Measurements from ENCODE around the gene KIFC3. TPM values are rescaled to one million over a fixed set of nuclear protein-coding genes. Genes with fewer than 3 reads are reported as not detected.
A peak's percentile ranks its signal among the peaks of the same experiment; 100 is the strongest.
"Not testable (repeated sequence)": the region's sequence is repeated elsewhere in the genome, so short reads cannot be mapped to it uniquely, and the experiment has no call there.

The KIFC3 gene, protein sequence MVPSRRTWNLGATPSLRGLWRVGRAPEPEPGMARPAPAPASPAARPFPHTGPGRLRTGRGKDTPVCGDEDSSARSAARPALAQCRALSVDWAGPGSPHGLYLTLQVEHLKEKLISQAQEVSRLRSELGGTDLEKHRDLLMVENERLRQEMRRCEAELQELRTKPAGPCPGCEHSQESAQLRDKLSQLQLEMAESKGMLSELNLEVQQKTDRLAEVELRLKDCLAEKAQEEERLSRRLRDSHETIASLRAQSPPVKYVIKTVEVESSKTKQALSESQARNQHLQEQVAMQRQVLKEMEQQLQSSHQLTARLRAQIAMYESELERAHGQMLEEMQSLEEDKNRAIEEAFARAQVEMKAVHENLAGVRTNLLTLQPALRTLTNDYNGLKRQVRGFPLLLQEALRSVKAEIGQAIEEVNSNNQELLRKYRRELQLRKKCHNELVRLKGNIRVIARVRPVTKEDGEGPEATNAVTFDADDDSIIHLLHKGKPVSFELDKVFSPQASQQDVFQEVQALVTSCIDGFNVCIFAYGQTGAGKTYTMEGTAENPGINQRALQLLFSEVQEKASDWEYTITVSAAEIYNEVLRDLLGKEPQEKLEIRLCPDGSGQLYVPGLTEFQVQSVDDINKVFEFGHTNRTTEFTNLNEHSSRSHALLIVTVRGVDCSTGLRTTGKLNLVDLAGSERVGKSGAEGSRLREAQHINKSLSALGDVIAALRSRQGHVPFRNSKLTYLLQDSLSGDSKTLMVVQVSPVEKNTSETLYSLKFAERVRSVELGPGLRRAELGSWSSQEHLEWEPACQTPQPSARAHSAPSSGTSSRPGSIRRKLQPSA
- under 1 TPM in 1 of 2 experiments, not detected in 1; 0.47 TPM for total RNA-seq

DNA sequence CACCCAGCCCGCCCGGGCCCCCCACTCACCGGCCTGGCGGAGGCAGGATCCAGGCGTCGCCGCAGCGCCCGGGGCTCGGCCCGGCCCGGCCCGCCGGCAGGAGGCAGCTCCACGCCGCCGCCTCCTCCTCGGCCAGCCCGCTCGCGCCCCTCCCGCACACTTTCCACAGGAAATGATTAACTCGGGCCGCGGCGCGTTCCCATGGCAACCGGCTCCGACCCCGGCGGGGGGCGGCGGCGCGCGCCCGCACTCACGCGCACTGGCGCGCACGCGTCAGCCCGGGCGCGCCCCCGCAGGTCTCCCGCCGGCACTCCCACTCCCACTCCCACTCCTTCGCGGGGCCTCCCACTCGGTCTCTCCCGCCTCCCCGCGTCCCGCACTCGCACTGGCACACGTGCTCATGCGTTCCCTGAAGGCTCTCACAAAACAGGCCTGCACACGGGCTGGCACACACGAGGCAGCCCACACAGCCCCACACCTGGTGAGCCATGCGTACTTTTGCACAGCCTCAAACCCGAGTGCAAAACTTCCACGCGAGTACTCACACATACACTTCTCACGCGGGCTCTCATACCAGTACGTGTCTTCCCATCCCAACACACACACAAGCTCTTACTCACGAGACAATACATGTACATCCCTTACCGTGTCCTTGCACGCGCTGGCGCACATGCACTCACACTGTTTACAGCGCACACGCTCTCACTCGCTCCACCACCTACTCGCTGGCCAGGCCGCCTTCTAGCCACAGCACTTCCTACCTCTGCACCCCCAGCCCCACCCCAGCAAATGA is at the start of gene KIFC3:
KIFC3 (minus strand) TSS at position 151 of the 793 bp plus-strand sequence. CDS start 4,248 bp downstream, outside the sequence.
- H3K27ac Mint-ChIP-seq: peak within 1 kb of the TSS; percentile 51
- H3K9me3 Mint-ChIP-seq (ENCODE audit: low read depth): no peaks in the 10 kb centered on the region
- ATAC-seq (peak; percentile 81), DNase-seq (peak; percentile 84)
- peaks cover 62% of the 10 kb centered on the region for H3K27me3 Mint-ChIP-seq
- CTCF ChIA-PET: interaction anchor here (4.3 kb wide), 1 partner anchor 8 kb away, joined by 29 read pairs; no protein-coding TSS in a partner anchor
- H3K36me3 Mint-ChIP-seq: no peaks in the 10 kb centered on the region
- peak within 1 kb of the TSS; percentile 69 for H3K4me3 Mint-ChIP-seq
- peaks cover 28% of the 10 kb centered on the region for H3K4me1 Mint-ChIP-seq

GRCh38 chr16:57848181-57848580 is 45.9 kb upstream of the KIFC3 start:
- Mint-ChIP-seq H3K4me3 (no peak overlapping the region), H3K36me3 (no peaks in the 10 kb centered on the region), H3K9me3 (ENCODE audit: low read depth) (no peaks in the 10 kb centered on the region), H3K27ac (no peak overlapping the region), H3K27me3 (peaks cover 23% of the 10 kb centered on the region), H3K4me1 (no peaks in the 10 kb centered on the region)
- ATAC-seq (no peak), DNase-seq (no peak)
- CTCF ChIA-PET: interaction anchor here (0.6 to 0.8 kb wide), 2 partner anchors 21 to 58 kb away, joined by 3 read pairs; no protein-coding TSS in a partner anchor

- H3K9me3 Mint-ChIP-seq (ENCODE audit: low read depth); H3K4me3 Mint-ChIP-seq; ATAC-seq; DNase-seq; CTCF ChIA-PET; H3K27ac Mint-ChIP-seq; H3K4me1 Mint-ChIP-seq; H3K36me3 Mint-ChIP-seq: not testable (repeated sequence)
- H3K27me3 Mint-ChIP-seq: peaks cover 17% of the 10 kb centered on the region
These were observed 44.6 kb upstream of the KIFC3 start for GRCh38 chr16:57846931-57847330.

GRCh38 chr16:57846078-57846697 is 43.9 kb upstream of the KIFC3 start:
- Mint-ChIP-seq H3K36me3 (no peaks in the 10 kb centered on the region), H3K4me3 (no peak overlapping the region), H3K27me3 (peaks cover 14% of the 10 kb centered on the region), H3K27ac (no peak overlapping the region), H3K4me1 (no peaks in the 10 kb centered on the region), H3K9me3 (ENCODE audit: low read depth) (no peaks in the 10 kb centered on the region)
- CTCF ChIA-PET: no interaction called here
- no peak for ATAC-seq
- no peak for DNase-seq

DNA sequence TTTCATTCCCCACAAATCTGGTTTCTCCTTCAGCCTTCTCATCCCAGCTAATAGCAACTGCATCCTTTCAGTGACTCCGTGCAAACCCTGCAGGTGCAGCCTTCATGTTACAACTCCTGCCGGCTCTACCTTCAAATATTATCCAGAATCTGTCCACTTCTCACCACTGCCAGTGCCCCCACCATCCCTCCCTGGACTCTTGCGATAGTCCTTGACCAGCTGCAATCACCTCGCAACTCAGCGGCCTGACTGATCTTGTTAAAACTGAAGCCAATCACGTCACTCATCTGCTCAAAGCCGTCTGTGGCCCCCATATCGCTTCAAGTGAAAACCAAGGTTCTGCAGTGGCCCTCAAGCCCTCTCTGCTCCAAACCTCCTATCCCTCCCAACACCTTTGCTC is 42.8 kb upstream of the KIFC3 start:
- H3K4me3 Mint-ChIP-seq: no peak overlapping the region
- H3K36me3 Mint-ChIP-seq: no peaks in the 10 kb centered on the region
- H3K27ac Mint-ChIP-seq: no peak overlapping the region
- no peaks in the 10 kb centered on the region for H3K9me3 Mint-ChIP-seq (ENCODE audit: low read depth)
- peaks cover 9% of the 10 kb centered on the region for H3K27me3 Mint-ChIP-seq
- DNase-seq (no peak), ATAC-seq (no peak)
- H3K4me1 Mint-ChIP-seq: no peaks in the 10 kb centered on the region
- CTCF ChIA-PET: no interaction called here

- Mint-ChIP-seq H3K9me3 (ENCODE audit: low read depth) (no peaks in the 10 kb centered on the region), H3K4me1 (no peaks in the 10 kb centered on the region), H3K27me3 (peaks cover 9% of the 10 kb centered on the region), H3K36me3 (no peaks in the 10 kb centered on the region), H3K27ac (no peak overlapping the region), H3K4me3 (no peak overlapping the region)
- CTCF ChIA-PET: no interaction called here
- DNase-seq: no peak
- ATAC-seq: no peak
These were observed 42.2 kb upstream of the KIFC3 start for GRCh38 chr16:57844416-57845030.

DNA sequence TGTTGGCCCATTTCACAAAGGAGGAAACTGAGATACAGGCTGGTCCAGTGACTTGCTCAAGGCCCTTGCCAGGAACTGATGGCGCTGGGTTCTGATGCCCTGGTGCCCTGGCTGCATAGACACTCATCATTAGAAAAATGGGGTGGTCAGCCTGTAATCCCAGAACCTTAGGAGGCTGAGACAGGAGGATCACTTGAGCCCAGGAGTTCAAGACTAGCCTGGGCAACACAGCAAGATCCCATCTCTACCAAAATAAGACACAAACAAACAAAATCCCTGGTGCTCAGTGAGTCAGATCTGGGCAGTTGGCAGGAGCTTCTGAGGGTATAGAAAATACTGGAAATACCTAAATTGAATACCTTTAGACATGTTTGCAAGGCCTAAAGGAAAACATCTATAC is 41.1 kb upstream of the KIFC3 start:
- no peak overlapping the region for H3K27ac Mint-ChIP-seq
- no peaks in the 10 kb centered on the region for H3K9me3 Mint-ChIP-seq (ENCODE audit: low read depth)
- CTCF ChIA-PET: no interaction called here
- peaks cover 4% of the 10 kb centered on the region for H3K27me3 Mint-ChIP-seq
- H3K4me1 Mint-ChIP-seq: no peaks in the 10 kb centered on the region
- no peak overlapping the region for H3K4me3 Mint-ChIP-seq
- DNase-seq (no peak), ATAC-seq (no peak)
- no peaks in the 10 kb centered on the region for H3K36me3 Mint-ChIP-seq

- no peaks in the 10 kb centered on the region for H3K36me3 Mint-ChIP-seq
- ATAC-seq (no peak), DNase-seq (no peak)
- H3K27me3 Mint-ChIP-seq: peaks cover 8% of the 10 kb centered on the region
- no peak overlapping the region for H3K4me3 Mint-ChIP-seq
- no peaks in the 10 kb centered on the region for H3K9me3 Mint-ChIP-seq (ENCODE audit: low read depth)
- no peak overlapping the region for H3K27ac Mint-ChIP-seq
- no peaks in the 10 kb centered on the region for H3K4me1 Mint-ChIP-seq
- CTCF ChIA-PET: no interaction called here
These were observed 40.3 kb upstream of the KIFC3 start for GRCh38 chr16:57842601-57843000.

DNA sequence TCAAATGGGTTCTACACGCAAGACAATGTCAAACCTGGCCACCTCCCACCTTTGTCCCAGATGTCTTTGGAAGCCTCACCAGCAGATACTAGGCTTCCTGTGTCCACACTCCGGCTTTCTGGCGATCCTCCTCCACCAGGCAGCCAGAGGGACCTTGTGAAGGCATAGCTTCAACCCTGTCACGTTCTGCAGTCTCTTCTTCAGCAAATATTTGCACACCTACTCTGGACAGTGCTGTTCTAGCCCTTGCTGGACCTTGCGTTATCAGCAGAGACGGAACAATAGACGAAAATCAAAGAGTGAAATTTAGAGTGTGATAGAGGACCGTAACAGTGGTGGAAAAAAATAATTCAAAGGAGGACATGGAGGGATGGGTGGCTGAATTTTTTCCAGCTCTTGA is 38.5 kb upstream of the KIFC3 start:
- Mint-ChIP-seq H3K9me3 (ENCODE audit: low read depth) (no peaks in the 10 kb centered on the region), H3K36me3 (no peaks in the 10 kb centered on the region), H3K27me3 (peaks cover 6% of the 10 kb centered on the region), H3K27ac (no peak overlapping the region), H3K4me1 (no peaks in the 10 kb centered on the region), H3K4me3 (no peak overlapping the region)
- CTCF ChIA-PET: no interaction called here
- no peak for DNase-seq
- ATAC-seq: no peak

- H3K36me3 Mint-ChIP-seq: no peaks in the 10 kb centered on the region
- H3K4me1 Mint-ChIP-seq: no peaks in the 10 kb centered on the region
- CTCF ChIA-PET: no interaction called here
- H3K27ac Mint-ChIP-seq: no peak overlapping the region
- no peaks in the 10 kb centered on the region for H3K9me3 Mint-ChIP-seq (ENCODE audit: low read depth)
- no peak overlapping the region for H3K4me3 Mint-ChIP-seq
- H3K27me3 Mint-ChIP-seq: peaks cover 16% of the 10 kb centered on the region
- ATAC-seq (no peak), DNase-seq (no peak)
These were observed 35.9 kb upstream of the KIFC3 start for GRCh38 chr16:57838161-57838560.

GRCh38 chr16:57837305-57838125 is 35.2 kb upstream of the KIFC3 start:
- CTCF ChIA-PET: no interaction called here
- DNase-seq (no peak), ATAC-seq (no peak)
- H3K36me3 Mint-ChIP-seq: no peaks in the 10 kb centered on the region
- H3K4me1 Mint-ChIP-seq: no peaks in the 10 kb centered on the region
- H3K27me3 Mint-ChIP-seq: peaks cover 16% of the 10 kb centered on the region
- no peaks in the 10 kb centered on the region for H3K9me3 Mint-ChIP-seq (ENCODE audit: low read depth)
- no peak overlapping the region for H3K4me3 Mint-ChIP-seq
- no peak overlapping the region for H3K27ac Mint-ChIP-seq

DNA sequence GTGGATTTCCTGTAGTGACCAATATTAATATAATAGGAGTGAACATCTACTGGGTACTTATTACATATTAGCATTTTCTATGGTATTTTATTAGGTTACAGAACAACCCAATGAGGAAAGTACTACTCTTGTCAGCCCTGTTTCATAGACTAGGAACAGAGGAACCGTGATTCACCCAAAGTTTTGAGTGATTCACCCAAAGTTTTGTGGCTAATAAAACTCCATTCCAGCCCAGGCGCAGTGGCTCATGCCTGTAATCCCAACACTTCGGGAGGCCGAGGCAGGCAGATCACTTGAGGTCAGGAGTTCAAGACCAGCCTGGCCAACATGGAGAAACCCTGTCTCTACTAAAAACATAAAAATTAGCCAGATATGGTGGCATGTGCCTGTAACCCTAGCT is 33.1 kb upstream of the KIFC3 start:
- CTCF ChIA-PET: interaction anchor here (1.0 kb wide), 1 partner anchor 47 kb away, joined by 3 read pairs; no protein-coding TSS in a partner anchor
- DNase-seq; ATAC-seq; H3K9me3 Mint-ChIP-seq (ENCODE audit: low read depth); H3K4me3 Mint-ChIP-seq; H3K36me3 Mint-ChIP-seq; H3K4me1 Mint-ChIP-seq; H3K27ac Mint-ChIP-seq: not testable (repeated sequence)
- peaks cover 19% of the 10 kb centered on the region for H3K27me3 Mint-ChIP-seq
